Measurements from ENCODE around the gene ASAP3. TPM values are rescaled to one million over a fixed set of nuclear protein-coding genes. Genes with fewer than 3 reads are reported as not detected.

Gene ASAP3
- total RNA-seq (2022; extraction: Qiagen RNA extraction) = 5.2 to 7.2 TPM (median 6.2 TPM) in 5 replicates

DNA sequence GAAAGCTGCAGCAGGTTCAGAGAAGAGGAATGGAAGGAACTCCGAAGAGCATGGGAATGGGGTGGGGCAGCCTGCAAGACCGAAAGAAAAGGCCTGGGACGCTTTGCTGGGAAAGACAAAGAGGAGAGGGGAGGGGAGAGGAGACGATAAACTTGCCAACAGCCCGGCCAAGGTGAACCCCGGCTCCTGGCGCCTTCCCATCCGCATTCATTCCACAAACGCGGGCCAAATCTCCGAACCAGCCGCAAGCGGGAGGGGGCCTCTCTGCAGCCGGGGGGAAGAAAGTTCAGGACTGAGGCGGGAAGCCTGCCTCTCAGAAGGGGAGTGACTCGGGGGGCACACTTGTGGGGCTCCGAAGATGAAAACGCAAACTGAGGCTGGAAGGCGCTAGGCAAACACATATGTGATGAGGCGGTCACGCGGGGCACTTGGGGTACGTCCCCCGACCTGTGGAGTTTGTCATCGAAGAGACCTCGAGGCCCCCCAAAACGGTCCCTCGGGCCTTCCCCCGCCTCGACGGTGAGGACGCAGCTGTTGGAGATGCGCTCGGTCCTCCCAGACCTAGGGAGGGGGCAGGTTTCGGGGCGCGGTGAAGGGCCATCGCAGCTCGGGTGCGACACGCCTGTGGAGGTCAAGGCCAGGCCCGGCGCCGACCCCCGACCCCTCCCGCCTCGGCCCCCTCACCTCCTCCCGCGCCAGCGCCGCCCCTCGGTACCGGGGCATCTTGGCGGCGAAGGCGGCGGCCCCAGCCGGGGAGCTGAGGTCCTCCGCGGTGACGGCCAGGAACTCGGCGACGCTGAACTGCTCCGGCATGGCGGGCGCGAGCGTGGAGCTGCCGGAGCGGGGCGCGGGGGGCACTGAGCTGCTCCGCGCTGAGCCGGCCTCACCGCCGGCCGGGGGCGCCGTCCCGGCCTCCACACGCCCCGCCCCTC lies at the start of gene ASAP3:
Gene ASAP3, minus strand, starts transcription at position 859 of the 932 bp plus-strand sequence. Its CDS starts 46 bp downstream, at position 813.

GRCh38 chr1:23530747-23531561 lies 47.0 kb upstream of the ASAP3 start, which contains the start of gene E2F2:
E2F2 (minus strand) TSS chr1:23531233; CDS start chr1:23530793, 440 bp downstream.

GRCh38 chr1:23424293-23425192 lies 59.4 kb downstream of the ASAP3 start, which contains the start of gene TCEA3:
TCEA3 (minus strand) TSS chr1:23424748; CDS start chr1:23424633, 115 bp downstream.

Other genes starting within 250 kb of the ASAP3 start
- 151 to 191 TPM (median 166 TPM) in 5 replicates for gene HNRNPR, start 139.9 kb downstream of the ASAP3 start, total RNA-seq (2022; extraction: Qiagen RNA extraction)
- 4.5 to 5.6 TPM (median 5.1 TPM) in 5 replicates for gene ZNF436, start 114.3 kb downstream of the ASAP3 start, total RNA-seq (2022; extraction: Qiagen RNA extraction)
- 0.46 to 0.64 TPM (median 0.48 TPM) in 5 replicates for gene TCEA3, start 59.4 kb downstream of the ASAP3 start, total RNA-seq (2022; extraction: Qiagen RNA extraction)
- gene E2F2, start 47.1 kb upstream of the ASAP3 start, total RNA-seq (2022; extraction: Qiagen RNA extraction) = 2.2 to 3.2 TPM (median 2.7 TPM) in 5 replicates
- gene ID3, start 75.3 kb upstream of the ASAP3 start, total RNA-seq (2022; extraction: Qiagen RNA extraction) = 304 to 431 TPM (median 389 TPM) in 5 replicates
- 1,312 to 1,595 TPM (median 1,410 TPM) in 5 replicates for gene RPL11, start 207.6 kb upstream of the ASAP3 start, total RNA-seq (2022; extraction: Qiagen RNA extraction)

All from A549 treated with Mapracorat at 1 μM for 4 hours (cell line).